ENCODE measurements around the gene LOXL4.

Gene LOXL4

DNA sequence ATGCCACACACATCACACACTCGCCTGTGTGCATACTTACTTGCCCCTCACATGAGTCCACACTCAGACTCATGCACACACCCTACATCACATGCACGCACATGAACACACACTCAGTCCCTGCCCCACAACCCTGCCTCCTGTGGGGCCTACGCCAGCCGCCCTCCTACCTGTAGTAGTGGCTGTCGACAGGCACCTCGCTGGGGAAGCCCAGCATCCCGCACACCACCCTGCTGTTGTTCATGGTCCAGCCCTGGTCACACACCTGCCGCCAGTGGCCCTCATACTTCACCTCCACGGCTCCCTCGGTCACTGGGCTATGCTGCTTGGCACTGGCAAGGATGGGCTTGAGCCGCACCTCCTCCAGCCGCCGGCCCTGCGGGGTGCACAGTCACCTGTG is 7.2 kb downstream of the LOXL4 start:
- Mint-ChIP-seq H3K4me3 (no peak overlapping the region), H3K4me1 (peaks cover 14% of the 10 kb centered on the region)

GRCh38 chr10:98260350-98260749 is 7.6 kb downstream of the LOXL4 start:
- H3K4me1 Mint-ChIP-seq: peaks cover 14% of the 10 kb centered on the region
- H3K27me3 Mint-ChIP-seq (ENCODE audit: low read depth): peaks cover 10% of the 10 kb centered on the region

More for the DNA sequence above, 7.2 kb downstream of the LOXL4 start:
- no peak for TF ChIP-seq CTCF (IDR thresholded peaks at IDR 0.05; ENCODE audit: unreplicated experiment in 3 of 3)
- Mint-ChIP-seq H3K9me3 (no peaks in the 10 kb centered on the region), H3K27me3 (ENCODE audit: low read depth) (peaks cover 10% of the 10 kb centered on the region), H3K36me3 (ENCODE audit: low read depth) (peaks cover 6% of the 10 kb centered on the region), H3K27ac (no peak overlapping the region)

DNA sequence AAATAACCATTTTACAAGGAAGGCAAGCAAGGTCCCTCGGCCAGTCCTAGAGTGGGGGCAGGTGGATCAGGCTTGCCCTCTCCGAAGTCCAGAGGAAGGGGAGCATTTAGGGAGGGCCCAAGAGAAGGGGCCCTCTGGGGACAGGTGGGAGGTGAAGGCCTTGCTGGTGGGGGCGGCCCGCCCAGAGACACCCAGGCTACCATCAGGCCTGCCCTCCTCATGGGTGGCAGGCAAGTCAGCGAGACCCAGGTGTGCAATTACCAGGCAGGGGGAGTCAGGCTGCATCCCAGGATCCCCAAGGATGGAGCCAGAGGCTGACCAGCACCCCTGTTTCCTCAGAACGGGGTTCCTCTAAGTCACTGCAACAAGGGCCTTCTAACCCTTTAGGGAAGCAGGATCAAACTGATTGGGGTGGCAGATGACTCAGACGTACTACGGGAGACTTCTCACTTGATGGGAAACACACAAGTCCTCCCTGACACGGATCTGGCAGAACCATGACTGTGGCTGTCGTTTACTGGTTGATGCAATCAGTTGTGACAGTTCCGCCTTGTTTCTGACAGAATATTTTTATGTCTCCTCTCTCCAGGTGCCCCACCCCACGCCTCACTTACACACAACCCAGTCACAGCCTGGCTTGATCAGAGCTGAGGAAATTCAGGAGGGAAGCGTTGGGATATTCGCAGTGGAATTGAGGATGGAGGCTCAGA is 8.2 kb downstream of the LOXL4 start:
- TF ChIP-seq CTCF (IDR thresholded peaks at IDR 0.05; ENCODE audit: unreplicated experiment in 3 of 3): no peak
- Mint-ChIP-seq H3K9me3 (no peaks in the 10 kb centered on the region), H3K4me1 (peaks cover 15% of the 10 kb centered on the region), H3K27me3 (ENCODE audit: low read depth) (peaks cover 10% of the 10 kb centered on the region), H3K36me3 (ENCODE audit: low read depth) (peaks cover 6% of the 10 kb centered on the region), H3K4me3 (no peak overlapping the region), H3K27ac (no peak overlapping the region)

More at GRCh38 chr10:98260350-98260749, 7.6 kb downstream of the LOXL4 start:
- H3K4me3 Mint-ChIP-seq: no peak overlapping the region
- no peak overlapping the region for H3K27ac Mint-ChIP-seq
- H3K36me3 Mint-ChIP-seq (ENCODE audit: low read depth): peaks cover 6% of the 10 kb centered on the region
- no peaks in the 10 kb centered on the region for H3K9me3 Mint-ChIP-seq
- TF ChIP-seq CTCF (IDR thresholded peaks at IDR 0.05; ENCODE audit: unreplicated experiment in 3 of 3): no peak

GRCh38 chr10:98258683-98259454 is 9.1 kb downstream of the LOXL4 start:
- no peak overlapping the region for H3K27ac Mint-ChIP-seq
- TF ChIP-seq CTCF (IDR thresholded peaks at IDR 0.05; ENCODE audit: unreplicated experiment in 3 of 3): no peak
- H3K4me1 Mint-ChIP-seq: peaks cover 22% of the 10 kb centered on the region
- H3K27me3 Mint-ChIP-seq (ENCODE audit: low read depth): peaks cover 10% of the 10 kb centered on the region
- H3K36me3 Mint-ChIP-seq (ENCODE audit: low read depth): peaks cover 6% of the 10 kb centered on the region
- no peak overlapping the region for H3K4me3 Mint-ChIP-seq
- H3K9me3 Mint-ChIP-seq: no peaks in the 10 kb centered on the region

GRCh38 chr10:98257961-98258360 is 10.0 kb downstream of the LOXL4 start:
- no peaks in the 10 kb centered on the region for H3K9me3 Mint-ChIP-seq
- H3K27ac Mint-ChIP-seq: no peak overlapping the region
- H3K4me3 Mint-ChIP-seq: no peak overlapping the region
- H3K27me3 Mint-ChIP-seq (ENCODE audit: low read depth): peaks cover 4% of the 10 kb centered on the region
- H3K4me1 Mint-ChIP-seq: peaks cover 22% of the 10 kb centered on the region
- H3K36me3 Mint-ChIP-seq (ENCODE audit: low read depth): peaks cover 6% of the 10 kb centered on the region
- TF ChIP-seq CTCF (IDR thresholded peaks at IDR 0.05; ENCODE audit: unreplicated experiment in 3 of 3): no peak

Measured in nephron (organoid).